ENCODE data around the gene PPP1R1B. TPM values are rescaled to one million over a fixed set of nuclear protein-coding genes. Genes with fewer than 3 reads are reported as not detected.
A peak's percentile ranks its signal among the peaks of the same experiment; 100 is the strongest.

The PPP1R1B gene
- total RNA-seq, 4 donors from 2014 or later, result 0.26 to 22.0 (median 0.68) TPM

- no peaks in the 10 kb centered on the region for H3K9me3 ChIP-seq
- H3K4me1 ChIP-seq, result no peaks in the 10 kb centered on the region
- TF ChIP-seq CTCF (IDR thresholded peaks at IDR 0.05) (no peak), POLR2A (IDR thresholded peaks at IDR 0.05) (no peak)
- H3K27me3 ChIP-seq, result peaks cover 0 to 4% of the 10 kb centered on the region in 2 donors
- no peaks in the 10 kb centered on the region for H3K36me3 ChIP-seq
- intact Hi-C loops (cut with DNase I; ENCODE audit: low total_unique reads), result no loop called here
- peak overlapping the region; percentile 16 to 30 for H3K4me3 ChIP-seq
- H3K27ac ChIP-seq, result no peak overlapping the region
- DNase-seq, result peak; percentile 37 to 40
These were observed 9.1 kb upstream of the PPP1R1B start for GRCh38 chr17:39617446-39618245.

GRCh38 chr17:39618246-39618913 lies 8.4 kb upstream of the PPP1R1B start:
- TF ChIP-seq POLR2A (IDR thresholded peaks at IDR 0.05), result no peak
- Histone ChIP-seq H3K27me3 (peaks cover 0 to 4% of the 10 kb centered on the region in 2 donors), H3K4me1 (no peaks in the 10 kb centered on the region), H3K36me3 (no peaks in the 10 kb centered on the region), H3K4me3 (peak overlapping the region; percentile 16 to 30), H3K9me3 (no peaks in the 10 kb centered on the region), H3K27ac (no peak overlapping the region)
- intact Hi-C loops (cut with DNase I; ENCODE audit: low total_unique reads), result no loop called here
- DNase-seq, result no peak

GRCh38 chr17:39618956-39619785 lies 7.6 kb upstream of the PPP1R1B start:
- no peak for DNase-seq
- no peaks in the 10 kb centered on the region for H3K4me1 ChIP-seq
- no peak overlapping the region for H3K4me3 ChIP-seq
- no peaks in the 10 kb centered on the region for H3K9me3 ChIP-seq
- intact Hi-C loops (cut with DNase I; ENCODE audit: low total_unique reads), result no loop called here
- peaks cover 0 to 4% of the 10 kb centered on the region in 2 donors for H3K27me3 ChIP-seq
- no peaks in the 10 kb centered on the region for H3K36me3 ChIP-seq
- no peak overlapping the region for H3K27ac ChIP-seq
- no peak for TF ChIP-seq CTCF (IDR thresholded peaks at IDR 0.05)
- TF ChIP-seq POLR2A (IDR thresholded peaks at IDR 0.05), result no peak

GRCh38 chr17:39619786-39620101 lies 7.0 kb upstream of the PPP1R1B start:
- no peak overlapping the region for H3K4me3 ChIP-seq
- TF ChIP-seq CTCF (IDR thresholded peaks at IDR 0.05) (no peak), POLR2A (IDR thresholded peaks at IDR 0.05) (no peak)
- H3K4me1 ChIP-seq, result no peaks in the 10 kb centered on the region
- H3K27me3 ChIP-seq, result peaks cover 0 to 4% of the 10 kb centered on the region in 2 donors
- no peak for DNase-seq
- H3K27ac ChIP-seq, result no peak overlapping the region
- intact Hi-C loops (cut with DNase I; ENCODE audit: low total_unique reads), result loop anchor here (5.0 to 10.0 kb wide), 2 partner anchors 65 to 133 kb away; no protein-coding TSS in a partner anchor
- H3K9me3 ChIP-seq, result no peaks in the 10 kb centered on the region
- no peaks in the 10 kb centered on the region for H3K36me3 ChIP-seq

- H3K4me3 ChIP-seq, result no peak overlapping the region
- DNase-seq, result peak; percentile 83 to 89
- H3K27ac ChIP-seq, result no peak overlapping the region
- H3K36me3 ChIP-seq, result no peaks in the 10 kb centered on the region
- H3K4me1 ChIP-seq, result peaks cover 0 to 4% of the 10 kb centered on the region in 2 donors
- H3K9me3 ChIP-seq, result no peaks in the 10 kb centered on the region
- TF ChIP-seq POLR2A (IDR thresholded peaks at IDR 0.05), result no peak
- TF ChIP-seq CTCF (IDR thresholded peaks at IDR 0.05), result peak; percentile 98 to 100 (median 100)
- peaks cover 14 to 17% of the 10 kb centered on the region in 2 donors for H3K27me3 ChIP-seq
- intact Hi-C loops (cut with DNase I; ENCODE audit: low total_unique reads), result loop anchor here (5.0 to 10.0 kb wide), 2 partner anchors 67 to 131 kb away; no protein-coding TSS in a partner anchor
These were observed 5.0 kb upstream of the PPP1R1B start for GRCh38 chr17:39621523-39622379.
